Measurements from ENCODE around the gene GGCX. TPM values are rescaled to one million over a fixed set of nuclear protein-coding genes. Genes with fewer than 3 reads are reported as not detected.

The GGCX gene
- total and polyA plus RNA-seq, 2 donors (not counting 3 experiments of a cell fraction or from before 2014, with no cell fraction given) = 48.0 to 62.7 TPM

DNA sequence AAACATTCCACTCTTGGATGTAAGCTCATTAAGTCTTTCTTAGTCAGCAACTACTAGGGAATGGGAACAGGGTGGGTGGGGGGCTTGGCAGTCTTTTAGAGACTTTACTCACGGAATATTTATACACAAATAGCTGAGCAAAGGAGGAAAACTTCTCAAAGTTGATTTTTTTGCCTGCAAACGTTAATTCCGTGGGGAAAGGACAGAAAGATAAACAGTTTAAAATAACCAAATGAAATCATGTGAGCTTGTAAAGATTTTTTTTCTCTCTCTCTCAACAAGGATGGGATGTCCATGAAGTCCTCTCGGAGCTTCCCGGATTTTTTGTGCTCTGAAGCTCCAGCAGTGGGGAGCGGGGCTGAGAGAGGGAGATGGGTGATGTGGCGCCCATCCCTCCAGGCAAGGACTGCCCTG, 54.5 kb downstream of the GGCX start:
- Histone ChIP-seq H3K79me2 (ENCODE audit: control insufficient read depth, insufficient read depth, low read length) (no peaks in the 10 kb centered on the region), H3K27ac (ENCODE audit: insufficient read depth, low read depth, low read length) (no peak overlapping the region), H3K4me1 (ENCODE audit: control insufficient read depth, extremely low read depth, insufficient read depth, low read length) (peaks cover 39% of the 10 kb centered on the region), H4K20me1 (replicated peaks; ENCODE audit: control insufficient read depth, extremely low read depth, insufficient read depth, low read length) (no peaks in the 10 kb centered on the region), H3K9me1 (replicated peaks; ENCODE audit: control insufficient read depth, extremely low read depth, insufficient read depth, low read length) (no peaks in the 10 kb centered on the region), H3K4me3 (replicated peaks in 1 of 3; ENCODE audit: insufficient read depth in 1 of 3, low read depth in 1 of 3, low read length in 3 of 3) (no peak overlapping the region), H3K36me3 (ENCODE audit: control insufficient read depth in 2 of 2, extremely low read depth in 1 of 2, insufficient read depth in 2 of 2, low read length in 2 of 2) (no peaks in the 10 kb centered on the region), H2AFZ (ENCODE audit: low read depth, low read length) (no peak overlapping the region), H3K27me3 (ENCODE audit: control insufficient read depth in 2 of 2, insufficient read depth in 2 of 2, low read length in 2 of 2) (no peaks in the 10 kb centered on the region), H3K9ac (replicated peaks; ENCODE audit: extremely low read depth, insufficient read depth, low read length) (no peak overlapping the region), H3K9me3 (replicated peaks; ENCODE audit: control insufficient read depth, insufficient read depth, low read length) (no peaks in the 10 kb centered on the region), H3K4me2 (ENCODE audit: insufficient read depth, low read length) (no peak overlapping the region)
- intact Hi-C loops (cut with micrococcal nuclease) = no loop called here
- DNase-seq (ENCODE audit: low read depth, low spot score) (no peak), FAIRE-seq (no peak)
- no peak for TF ChIP-seq POLR2A (IDR thresholded peaks at IDR 0.05; ENCODE audit: low read depth, low read length)
- TF ChIP-seq FOS (IDR thresholded peaks at IDR 0.05; ENCODE audit: borderline replicate concordance, insufficient read depth, low read length) = no peak
- TF ChIP-seq, protein P1, sequence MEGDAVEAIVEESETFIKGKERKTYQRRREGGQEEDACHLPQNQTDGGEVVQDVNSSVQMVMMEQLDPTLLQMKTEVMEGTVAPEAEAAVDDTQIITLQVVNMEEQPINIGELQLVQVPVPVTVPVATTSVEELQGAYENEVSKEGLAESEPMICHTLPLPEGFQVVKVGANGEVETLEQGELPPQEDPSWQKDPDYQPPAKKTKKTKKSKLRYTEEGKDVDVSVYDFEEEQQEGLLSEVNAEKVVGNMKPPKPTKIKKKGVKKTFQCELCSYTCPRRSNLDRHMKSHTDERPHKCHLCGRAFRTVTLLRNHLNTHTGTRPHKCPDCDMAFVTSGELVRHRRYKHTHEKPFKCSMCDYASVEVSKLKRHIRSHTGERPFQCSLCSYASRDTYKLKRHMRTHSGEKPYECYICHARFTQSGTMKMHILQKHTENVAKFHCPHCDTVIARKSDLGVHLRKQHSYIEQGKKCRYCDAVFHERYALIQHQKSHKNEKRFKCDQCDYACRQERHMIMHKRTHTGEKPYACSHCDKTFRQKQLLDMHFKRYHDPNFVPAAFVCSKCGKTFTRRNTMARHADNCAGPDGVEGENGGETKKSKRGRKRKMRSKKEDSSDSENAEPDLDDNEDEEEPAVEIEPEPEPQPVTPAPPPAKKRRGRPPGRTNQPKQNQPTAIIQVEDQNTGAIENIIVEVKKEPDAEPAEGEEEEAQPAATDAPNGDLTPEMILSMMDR (IDR thresholded peaks at IDR 0.05; ENCODE audit: extremely low read depth in 1 of 2, insufficient read depth in 1 of 2, low read depth in 1 of 2, low read length in 2 of 2) = no peak
- TF ChIP-seq, protein P2, sequence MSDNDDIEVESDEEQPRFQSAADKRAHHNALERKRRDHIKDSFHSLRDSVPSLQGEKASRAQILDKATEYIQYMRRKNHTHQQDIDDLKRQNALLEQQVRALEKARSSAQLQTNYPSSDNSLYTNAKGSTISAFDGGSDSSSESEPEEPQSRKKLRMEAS (IDR thresholded peaks at IDR 0.05; ENCODE audit: insufficient read depth, insufficient read length) = no peak
- no peak for TF ChIP-seq JUN (IDR thresholded peaks at IDR 0.05; ENCODE audit: borderline replicate concordance, insufficient read depth, insufficient read length, low read depth)
- no peak for TF ChIP-seq EZH2 (IDR thresholded peaks at IDR 0.05; ENCODE audit: borderline replicate concordance, low read depth, low read length, severe bottlenecking)
- no peak for TF ChIP-seq MYC (IDR thresholded peaks at IDR 0.05; ENCODE audit: low read depth, low read length)
- TF ChIP-seq GATA2 (IDR thresholded peaks at IDR 0.05; ENCODE audit: insufficient read depth, insufficient read length, low read depth, low read length) = no peak
- TF ChIP-seq POLR2AphosphoS5 (IDR thresholded peaks at IDR 0.05; ENCODE audit: insufficient read depth, low read depth, low read length) = no peak
- ChIA-PET POLR2A (interaction anchor here (3.0 kb wide), 1 partner anchor 32 kb away, joined by 48 read pairs; the partner anchor contains the start of gene MAT2A), CTCF (interaction anchor here (1.0 to 1.7 kb wide), 4 partner anchors 15 to 69 kb away, joined by 4 to 8 read pairs (median 4); partner anchors contain the start of gene MAT2A)
- dilution Hi-C loops (cut with MboI; ENCODE audit: extremely low pct_ligation_motif_present, low sequenced_read_pairs) = no loop called here
- BruUV-seq (replicated peaks) = no TSS peak
